Middle frontal gyrus (tissue), 1 donor: ENCODE data around the gene IL10RB.
"Not testable (repeated sequence)": the region's sequence is repeated elsewhere in the genome, so short reads cannot be mapped to it uniquely, and the experiment has no call there.

ENCODE experiments used
- DNase-seq: peaks from one replicate; pipeline ENCODE4 v3.0.0-alpha.2; 2015; ENCODE audit warnings: low spot score; ENCODE audit errors: extremely low spot score

IL10RB gene

DNA sequence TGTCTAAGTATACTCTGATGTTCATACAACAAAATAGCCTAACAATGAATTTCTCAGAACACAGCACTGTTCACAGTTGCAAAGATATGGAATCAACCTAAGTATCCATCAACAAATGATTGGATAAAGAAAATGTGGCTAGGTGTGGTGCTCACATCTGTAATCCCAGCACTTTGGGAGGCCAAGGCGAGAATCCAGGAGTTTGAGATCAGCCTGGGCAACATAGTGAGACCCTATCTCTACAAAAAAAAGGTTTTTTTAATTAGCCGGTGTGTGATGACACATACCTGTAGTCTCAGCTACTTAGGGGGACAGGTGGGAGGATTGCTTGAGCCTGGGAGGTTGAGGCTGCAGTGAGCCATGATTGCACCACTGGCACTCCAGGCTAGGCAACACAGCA lies 25.8 kb upstream of the IL10RB start:
- DNase-seq: no peak

DNA sequence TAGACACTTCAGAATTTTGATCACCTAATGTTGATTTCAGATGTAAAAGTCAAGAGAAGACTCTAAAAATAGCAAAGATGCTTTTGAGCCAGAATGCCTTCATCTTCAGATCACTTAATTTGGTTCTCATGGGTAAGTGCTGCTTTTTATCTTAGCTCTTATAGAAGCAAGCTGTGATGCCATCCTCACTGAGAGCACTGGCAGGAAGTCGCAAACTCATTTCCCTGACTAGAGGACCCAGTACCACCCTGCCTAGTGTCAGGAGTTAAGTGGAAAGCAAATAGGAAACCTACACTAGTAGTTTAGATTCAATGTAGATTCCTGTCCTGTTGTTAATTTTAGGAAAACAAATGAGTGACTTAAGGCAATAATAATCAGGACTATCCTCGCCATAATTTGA lies 24.3 kb upstream of the IL10RB start:
- DNase-seq: no peak

DNA sequence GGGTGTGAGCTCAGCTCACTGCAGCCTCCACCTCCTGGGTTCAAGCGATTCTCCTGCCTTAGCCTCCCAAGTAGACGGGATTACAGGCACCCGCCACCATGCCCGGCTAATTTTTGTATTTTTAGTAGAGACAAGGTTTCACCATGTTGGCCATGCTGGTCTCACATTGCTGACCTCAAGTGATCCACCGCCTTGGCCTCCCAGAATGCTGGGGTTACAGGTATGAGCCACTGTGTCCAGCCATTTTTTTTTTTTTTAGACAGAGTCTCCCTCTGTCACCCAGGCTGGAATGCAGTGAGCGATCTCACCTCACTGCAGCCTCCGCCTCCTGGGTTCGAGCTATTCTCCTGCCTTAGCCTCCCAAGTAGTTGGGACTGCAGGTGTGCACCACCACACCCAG lies 23.3 kb upstream of the IL10RB start:
- not testable (repeated sequence) for DNase-seq

DNA sequence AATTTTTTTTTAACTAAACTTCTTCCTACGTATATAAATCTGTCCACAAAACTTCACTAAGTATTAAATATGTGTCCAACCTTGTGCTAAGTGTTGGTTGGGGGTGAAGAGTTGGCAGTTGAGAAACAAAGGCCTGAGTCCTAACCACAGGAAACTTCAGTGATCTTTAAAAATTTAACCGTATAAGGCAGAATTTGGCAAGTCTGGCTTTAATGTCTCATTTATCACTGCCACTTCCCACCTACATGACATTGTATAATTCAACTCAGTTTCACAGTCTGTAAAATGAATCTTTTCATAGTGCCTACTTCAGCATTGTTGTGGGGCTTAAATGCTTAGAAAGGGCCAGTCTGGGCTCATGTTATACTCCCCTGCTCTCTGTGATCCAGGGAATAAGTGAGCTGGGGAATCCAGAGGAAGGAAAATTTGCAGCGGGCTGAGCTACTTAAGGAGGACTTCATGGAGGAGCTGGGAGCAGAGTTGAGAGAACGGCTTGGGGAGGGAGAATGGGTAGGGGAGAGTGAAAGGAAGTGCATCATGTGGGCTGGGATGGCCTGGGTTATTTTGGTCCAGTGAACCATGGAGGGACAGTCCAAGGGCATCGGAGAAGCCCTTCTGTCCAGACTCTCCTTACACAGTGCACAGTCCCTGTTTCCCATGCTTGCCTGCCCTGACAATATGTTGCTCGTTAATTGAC lies 21.9 kb upstream of the IL10RB start:
- no peak for DNase-seq

DNA sequence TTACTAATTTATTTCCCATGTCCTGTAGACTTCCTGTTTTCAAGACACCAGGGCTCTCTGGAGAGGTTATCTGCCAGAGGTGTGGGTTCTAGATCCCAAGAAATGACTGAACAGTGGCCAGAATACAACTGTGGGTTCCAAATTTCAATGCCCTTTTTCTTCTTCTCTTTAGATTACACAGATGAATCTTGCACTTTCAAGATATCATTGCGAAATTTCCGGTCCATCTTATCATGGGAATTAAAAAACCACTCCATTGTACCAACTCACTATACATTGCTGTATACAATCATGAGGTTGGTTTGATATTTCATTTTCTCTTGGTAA lies 21.4 kb upstream of the IL10RB start:
- DNase-seq: no peak

DNA sequence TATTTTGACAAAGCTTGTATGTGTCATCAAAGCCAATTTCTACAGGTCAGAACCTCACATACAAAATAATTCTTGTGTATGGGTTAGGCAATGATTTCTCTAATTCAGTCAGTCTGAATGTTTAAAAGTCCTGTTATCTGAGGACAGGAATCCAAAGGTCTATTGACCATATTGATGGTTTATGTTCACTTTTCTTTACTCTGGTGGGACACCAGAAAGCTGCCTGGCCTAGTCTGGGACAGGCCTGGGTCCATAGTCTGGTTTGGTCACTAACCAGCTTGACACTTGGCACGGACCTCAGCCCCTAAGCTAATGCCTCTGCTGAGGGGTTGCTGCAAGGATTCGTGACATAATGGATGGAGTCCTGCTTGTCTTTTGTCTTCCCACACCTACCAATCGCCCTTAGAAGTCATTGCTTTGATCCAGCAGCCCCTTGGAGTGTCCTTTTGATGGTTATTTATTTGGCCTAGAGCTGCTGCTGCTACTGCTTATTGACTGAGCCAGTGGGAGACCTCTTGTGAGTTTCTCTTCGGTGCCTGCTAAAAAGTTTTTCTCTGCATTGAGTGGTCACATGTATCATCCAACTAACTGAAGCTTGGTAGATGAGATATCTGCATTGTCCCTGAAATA lies 20.8 kb upstream of the IL10RB start:
- DNase-seq: no peak

DNA sequence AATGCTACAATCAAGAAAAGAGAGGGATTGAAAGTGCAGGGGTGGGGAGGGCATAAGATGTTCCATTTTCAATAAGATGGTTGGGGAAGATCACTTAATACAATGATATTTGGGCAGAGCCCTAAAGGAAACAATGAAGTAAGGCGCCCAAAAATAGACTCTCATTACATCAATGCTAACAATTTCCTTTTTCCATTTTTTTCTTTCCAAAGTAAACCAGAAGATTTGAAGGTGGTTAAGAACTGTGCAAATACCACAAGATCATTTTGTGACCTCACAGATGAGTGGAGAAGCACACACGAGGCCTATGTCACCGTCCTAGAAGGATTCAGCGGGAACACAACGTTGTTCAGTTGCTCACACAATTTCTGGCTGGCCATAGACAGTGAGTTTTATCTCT lies 19.7 kb upstream of the IL10RB start:
- no peak for DNase-seq

DNA sequence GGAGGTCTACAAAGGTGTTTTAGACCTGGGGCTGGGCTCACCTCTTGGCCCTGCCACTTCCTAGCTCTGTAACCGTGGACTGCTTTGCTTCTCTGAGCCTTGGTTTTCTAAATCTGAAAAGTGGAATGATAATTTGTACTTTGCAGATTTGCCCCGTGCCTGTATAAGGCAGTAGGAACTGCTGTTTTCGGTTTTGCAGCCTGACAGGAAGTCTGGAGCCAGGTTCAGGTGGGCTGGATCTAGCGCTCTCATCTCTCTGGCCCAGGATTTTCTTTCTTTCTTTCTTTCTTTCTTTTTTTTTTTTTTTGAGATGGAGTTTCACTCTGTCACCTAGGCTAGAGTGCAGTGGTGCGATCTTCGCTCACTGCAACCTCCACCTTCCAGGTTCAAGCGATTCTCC lies 19.2 kb upstream of the IL10RB start:
- no peak for DNase-seq

DNA sequence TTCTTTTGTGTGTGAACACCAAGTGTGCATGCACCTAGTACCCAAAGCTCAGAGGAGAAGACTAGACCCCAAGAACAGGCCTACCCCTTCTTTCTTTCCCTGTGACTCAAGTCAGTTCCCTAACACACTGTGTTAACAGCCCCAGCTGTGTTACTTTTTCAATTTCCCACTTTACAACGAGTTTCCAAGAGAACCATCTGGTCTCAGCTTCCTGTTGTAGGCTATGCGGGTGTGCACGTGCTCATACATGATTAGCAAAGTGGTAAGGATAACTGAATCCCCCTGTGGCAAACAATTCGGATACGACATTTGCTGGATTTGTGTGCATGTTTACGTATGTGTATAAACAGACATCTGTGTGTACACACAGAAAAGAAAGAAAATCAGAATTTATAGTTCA lies 18.6 kb upstream of the IL10RB start:
- DNase-seq: no peak

DNA sequence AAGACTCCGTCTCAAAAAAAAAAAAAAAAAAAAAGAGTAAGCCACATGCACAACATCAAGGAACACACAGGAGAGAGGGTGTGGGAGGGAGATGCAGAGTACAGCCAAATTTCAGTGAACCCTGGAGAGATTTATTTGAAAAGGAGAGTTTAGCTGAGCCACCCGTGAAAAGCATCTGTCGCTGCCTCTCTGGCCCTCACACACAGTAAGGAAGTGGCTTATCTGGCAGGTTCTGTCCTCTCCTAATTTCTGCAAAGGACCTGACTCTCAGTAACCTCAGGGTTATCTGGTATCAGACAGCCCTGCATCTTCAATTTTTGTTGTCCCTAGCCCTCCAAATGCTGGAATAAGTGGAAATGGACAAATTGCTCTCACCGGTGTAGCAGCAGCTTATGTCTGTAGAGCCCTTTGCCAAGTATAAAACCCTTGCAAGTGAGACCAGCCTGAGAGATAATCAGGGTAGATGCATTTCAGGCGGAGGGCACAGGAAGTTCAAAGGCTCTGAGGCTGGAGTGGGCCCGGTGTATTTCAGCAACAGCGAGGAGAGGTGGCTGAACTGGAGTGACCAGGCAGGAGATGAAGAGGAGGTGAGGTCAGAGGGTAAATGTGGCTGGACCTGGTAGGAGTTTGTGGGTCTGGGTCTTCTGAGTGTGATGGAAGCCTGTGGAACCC lies 16.7 kb upstream of the IL10RB start:
- DNase-seq: no peak

DNA sequence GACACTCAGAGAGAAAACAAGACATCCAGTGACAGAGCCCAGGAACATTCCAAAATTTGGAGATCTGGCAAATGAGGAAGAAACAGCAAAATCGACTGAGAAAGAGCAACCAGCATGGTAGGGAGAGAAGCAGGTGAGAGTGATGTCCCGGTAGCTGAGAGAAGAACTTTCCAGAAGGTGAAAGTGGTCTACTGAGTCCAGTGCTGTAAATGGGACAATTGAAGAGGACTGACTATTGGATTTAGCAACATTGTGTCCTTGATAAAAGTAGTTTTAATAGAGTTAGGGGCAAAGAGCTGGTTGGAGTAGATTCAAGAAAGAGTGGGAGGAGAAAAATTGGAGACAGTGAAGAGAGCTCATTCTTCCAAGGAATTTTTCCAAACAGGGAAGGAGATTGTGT lies 15.0 kb upstream of the IL10RB start:
- no peak for DNase-seq

DNA sequence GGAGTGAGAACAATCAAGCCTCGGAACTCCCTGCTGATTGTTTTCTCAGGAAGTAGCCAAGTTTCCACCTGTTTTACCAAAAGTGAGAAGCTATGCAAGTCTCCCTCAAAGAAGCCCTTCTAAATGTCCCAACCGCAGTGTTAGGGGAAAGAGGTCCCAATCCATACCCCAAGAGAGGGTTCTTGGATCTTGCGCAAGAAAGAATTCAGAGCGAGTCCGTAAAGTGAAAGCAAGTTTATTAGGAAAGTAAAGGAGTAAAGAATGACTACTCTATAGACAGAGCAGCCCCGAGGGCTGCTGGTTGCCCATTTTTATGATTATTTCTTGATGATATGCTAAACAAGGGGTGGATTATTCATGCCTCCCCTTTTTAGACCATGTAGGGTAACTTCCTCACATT lies 12.8 kb upstream of the IL10RB start:
- not testable (repeated sequence) for DNase-seq

DNA sequence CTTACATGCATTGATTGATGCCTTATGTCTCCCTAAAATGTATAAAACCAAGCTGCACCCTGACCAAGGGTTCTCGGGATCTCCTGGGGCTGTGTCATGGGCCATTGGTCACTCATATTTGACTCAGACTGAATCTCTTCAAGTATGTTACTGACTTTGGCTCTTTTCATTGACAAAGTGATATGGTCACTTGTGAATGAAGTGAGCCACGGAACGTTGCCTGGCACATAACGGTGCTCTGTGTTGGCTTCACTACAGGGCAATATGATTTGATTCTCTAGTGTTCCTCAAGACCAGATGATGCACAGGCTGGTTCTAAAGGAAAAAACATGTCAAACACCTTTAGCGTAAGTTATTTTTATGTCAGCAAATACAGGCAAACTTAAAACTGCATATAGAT lies 11.4 kb upstream of the IL10RB start:
- no peak for DNase-seq

DNA sequence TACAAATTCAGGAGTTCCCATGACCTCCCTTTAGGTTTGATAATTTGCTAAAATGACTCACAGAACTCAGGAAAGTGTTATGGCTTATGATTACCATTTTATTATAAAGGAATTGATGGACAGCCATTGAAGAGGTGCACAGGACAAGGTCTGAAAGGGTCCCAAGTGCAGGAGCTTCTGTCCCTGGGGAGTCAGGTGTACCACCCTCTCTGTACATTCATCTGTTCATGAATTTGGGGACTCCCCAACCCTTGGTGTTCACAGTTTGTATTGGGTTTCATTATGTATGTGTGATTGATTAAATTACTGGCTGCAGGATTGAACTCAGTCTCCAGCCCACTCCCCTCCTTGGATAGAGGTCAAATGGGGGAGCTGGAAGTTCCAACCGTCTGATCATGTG lies 10.8 kb upstream of the IL10RB start:
- no peak for DNase-seq

DNA sequence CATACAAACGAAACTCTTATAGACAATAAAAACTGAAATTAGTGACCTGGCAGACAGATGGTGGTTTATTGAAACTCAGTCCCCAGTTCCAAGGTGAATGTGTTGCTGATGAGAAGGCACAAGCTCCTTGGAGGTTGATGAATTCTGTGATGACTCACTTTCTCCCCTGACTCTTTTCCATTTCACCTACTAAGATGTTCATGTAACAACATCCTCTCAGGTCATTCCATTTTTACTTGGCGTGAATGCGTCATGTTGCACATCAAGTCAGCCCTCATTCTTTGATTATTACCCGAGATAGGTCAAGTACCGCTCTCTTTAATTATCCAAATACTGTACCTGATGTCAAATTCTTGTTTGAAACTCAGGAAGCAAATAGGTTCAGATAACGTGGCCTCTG lies 10.1 kb upstream of the IL10RB start:
- no peak for DNase-seq

DNA sequence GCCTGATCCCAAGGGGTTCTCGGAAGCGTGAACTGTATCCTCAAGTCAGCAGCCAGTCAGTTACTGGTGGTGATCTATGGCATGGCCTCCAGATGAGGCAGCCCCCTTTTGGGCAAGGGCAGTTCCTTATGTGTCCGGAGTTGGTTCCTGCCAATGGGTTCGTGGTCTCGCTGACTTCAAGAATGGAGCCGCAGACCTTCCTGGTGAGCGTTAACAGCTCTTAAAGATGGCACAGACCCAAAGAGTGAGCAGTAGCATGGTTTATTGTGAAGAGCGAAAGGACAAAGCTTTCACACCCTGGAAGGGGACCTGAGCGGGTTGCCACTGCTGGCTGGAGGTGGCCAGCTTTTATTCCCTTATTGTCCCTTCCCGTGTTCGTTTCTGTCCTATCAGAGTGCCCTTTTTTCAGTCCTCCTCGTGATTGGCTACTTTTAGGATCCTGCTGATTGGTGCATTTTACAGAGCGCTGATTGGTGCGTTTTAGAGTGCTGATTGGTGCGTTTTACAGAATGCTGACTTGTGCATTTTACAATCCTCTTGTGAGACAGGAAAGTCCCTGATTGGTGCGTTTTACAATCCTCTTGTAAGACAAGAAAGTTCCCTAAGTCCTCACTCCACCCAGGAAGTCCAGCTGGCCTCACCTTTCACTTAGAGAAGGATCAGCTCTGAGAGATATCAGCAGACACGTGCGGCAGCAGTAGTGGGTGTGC lies 8.9 kb upstream of the IL10RB start:
- no peak for DNase-seq

DNA sequence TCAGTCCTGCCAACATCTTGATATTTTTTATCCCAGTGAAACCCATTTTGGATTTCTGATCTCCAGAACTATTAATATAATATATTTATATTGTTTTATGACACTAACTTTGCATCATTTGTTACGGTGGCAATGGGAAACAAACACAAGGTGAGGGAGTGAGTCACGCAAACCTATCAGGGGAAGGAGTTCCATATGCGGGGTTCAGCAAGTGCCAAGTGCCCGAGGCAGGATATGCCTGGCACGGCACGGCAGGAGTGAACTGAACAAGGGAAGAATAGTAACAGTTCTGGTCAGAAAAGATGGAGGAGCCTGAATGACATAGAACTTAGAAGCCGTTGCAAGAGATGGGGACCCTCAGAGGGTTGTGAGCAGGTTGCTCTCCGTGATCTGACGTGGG lies 7.7 kb upstream of the IL10RB start:
- no peak for DNase-seq

DNA sequence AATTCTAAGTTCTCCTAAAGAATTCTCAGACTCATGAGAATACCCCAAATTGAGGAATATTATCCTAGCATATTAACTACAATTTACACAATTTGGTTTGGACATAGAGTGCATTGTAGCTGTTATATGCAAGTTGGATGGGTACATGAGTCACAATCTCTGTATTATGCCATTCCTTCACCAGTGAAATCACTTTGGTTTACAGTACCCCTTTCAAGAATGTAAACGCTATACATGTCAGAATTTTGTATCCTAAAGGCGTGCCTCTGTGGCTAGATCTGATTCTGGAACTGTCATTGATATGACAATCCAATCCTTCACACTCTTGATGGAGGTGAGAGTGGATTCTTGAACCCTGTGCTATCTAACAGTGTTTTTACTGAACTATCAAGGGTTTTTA lies 6.7 kb upstream of the IL10RB start:
- no peak for DNase-seq

DNA sequence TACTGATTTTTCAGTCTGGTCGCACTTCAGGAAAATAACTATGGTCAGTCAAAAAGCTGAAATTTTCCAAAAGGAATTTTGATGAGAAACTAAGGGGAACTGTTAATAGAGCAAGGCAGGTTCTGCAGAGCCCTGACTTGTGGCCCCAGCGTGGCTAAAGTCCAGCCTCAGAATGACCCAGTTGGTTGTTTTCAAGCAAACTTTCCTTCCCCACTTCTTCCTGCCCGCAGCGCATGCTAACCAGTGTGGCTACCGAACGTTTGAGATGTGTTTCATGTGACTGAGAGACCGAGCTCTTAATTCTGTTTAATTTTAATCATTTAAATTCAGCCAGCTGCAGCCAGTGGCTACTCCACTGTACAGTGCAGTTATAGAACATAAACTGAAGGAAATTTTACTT lies 6.2 kb upstream of the IL10RB start:
- DNase-seq: no peak

DNA sequence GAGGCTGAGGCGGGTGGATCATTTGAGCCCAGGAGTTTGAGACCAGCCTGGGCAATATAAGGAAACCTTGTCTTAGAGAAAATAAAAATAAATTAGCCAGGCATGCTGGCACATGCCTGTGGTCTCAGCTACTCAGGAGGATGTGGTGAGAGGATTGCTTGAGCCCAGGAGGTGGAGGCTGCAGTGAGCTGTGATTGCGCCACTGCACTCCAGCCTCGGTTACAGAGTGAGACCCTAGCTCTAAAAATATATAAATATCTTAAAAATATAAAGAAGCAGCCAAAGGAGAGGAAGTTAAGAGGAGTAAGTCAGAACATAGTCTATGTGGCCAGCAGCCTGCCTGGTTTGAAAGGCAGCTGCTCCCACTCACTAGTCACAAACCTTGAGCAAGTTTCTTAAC lies 4.5 kb upstream of the IL10RB start:
- DNase-seq: no peak

DNA sequence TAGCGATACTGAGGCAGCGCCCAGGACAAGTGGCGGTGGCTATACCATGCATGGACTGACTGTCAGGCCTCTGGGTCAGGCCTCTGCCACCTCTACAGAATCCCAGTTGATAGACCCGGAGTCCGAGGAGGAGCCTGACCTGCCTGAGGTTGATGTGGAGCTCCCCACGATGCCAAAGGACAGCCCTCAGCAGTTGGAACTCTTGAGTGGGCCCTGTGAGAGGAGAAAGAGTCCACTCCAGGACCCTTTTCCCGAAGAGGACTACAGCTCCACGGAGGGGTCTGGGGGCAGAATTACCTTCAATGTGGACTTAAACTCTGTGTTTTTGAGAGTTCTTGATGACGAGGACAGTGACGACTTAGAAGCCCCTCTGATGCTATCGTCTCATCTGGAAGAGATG lies 3.2 kb upstream of the IL10RB start:
- DNase-seq: no peak

DNA sequence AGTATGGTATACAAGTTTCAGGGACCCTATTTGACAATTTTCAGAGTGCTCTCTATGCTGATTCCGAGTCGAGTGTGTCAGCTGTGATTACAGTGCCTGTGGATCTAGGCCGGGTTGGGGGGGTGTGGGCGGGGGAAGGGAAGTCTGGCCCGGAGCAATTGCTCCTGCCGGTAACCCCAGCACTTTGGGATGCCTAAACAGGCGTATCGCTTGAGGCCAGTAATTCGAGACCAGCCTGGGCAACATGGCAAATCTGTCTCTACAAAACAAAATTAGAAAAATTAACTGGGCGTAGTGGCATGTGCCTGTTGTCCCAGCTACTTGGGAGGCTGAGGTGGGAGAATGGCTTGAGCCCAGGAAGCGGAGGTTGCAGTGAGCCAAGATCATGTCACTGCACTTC lies 1.6 kb upstream of the IL10RB start:
- DNase-seq: no peak

DNA sequence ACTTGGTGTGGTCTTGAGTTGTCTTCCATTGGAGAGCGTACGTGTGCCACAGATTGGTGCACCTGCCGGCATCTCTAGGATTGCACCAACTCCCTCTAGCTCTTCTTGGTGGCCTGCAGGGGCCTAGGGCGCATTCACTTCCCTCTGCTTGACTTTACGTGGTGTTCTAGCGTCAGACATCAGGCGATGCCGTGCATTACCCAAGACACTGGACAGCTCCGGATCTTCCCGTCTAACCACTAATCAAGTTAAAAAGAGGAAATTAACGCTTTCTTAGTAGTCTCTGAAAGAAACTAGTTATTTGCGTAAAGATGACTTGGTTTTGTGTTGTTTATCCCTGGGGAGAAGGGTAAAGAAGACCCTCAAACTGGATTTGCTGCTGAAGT lies 510 bp upstream of the IL10RB start:
- no peak for DNase-seq
